ENCODE data around the gene ADGRL2.

ADGRL2 gene

DNA sequence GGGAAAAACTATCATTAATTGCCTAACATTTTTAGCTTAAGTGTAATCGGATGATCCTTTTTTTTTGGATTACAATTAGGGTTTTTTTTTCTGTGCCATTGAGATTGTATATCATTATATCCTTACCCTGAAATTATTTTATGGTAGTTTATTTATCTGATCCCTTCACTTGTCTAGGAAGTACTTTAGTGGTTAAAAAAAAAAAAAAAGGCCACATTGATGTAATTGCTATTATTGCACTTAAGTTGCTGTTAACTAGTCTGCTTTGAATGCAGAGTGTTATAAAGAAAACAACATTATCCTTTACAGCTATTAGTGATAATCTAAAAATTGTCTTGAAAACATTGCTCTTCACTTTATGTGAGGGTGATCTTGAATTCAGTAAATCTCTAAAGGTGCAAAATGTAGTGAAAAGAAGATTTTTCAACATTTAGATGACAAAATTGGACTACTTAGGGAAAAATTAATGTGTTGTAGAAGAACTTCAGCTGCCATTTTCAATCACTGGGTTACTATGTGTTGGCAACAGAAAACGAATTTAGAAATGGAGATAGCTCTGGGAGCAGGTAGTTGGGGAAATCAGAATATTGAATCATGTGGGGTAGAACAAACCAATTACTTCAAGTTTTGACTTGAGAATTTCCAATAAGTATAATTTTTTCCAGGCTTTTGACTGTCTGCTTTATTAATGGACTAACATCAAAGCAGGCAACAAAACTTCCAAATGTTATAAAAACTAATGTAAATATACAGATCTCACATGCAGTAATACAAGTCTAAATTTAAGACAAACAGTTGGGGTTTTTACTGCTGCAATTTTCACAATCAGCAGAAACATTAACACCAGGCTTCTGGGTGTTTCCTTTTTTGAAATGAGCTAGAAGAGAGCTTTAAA, 5.0 kb downstream of the ADGRL2 start:
- no peak for DNase-seq (ENCODE audit: low spot score)

DNA sequence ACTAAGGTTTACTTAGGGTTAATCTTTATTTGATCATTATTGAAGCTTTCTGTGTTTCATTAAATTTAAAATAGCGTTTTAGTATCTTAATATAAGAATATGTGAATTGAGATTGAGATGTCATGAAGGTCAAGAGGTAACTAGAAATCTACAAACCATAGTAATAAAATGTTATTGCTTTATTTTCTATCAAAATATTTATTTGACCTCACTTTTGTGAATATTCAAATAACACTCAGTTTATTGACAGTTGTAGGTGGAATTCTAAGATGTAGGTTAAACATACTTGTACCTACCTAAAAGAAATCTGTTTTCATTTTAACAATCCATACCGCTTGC, 5.7 kb downstream of the ADGRL2 start:
- no peak for DNase-seq (ENCODE audit: low spot score)

DNA sequence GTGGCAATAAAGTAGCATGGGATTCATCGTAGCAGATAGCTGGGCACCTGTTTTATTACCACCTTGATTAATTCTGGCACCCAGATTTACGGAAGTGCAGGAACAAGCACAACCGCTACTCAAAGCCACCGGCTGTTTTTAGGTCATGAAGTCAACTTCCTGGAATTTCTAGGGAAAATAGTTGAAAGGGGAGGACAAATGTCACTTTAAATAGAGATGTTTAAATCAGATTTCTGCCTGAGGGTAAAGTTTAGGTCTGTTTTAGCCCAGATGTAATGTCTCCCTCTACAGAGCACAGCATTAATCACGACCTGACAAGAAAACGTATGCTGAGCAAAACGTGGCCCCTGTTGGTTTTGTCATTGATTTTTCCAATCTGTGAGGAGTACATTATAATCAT, 8.0 kb downstream of the ADGRL2 start:
- DNase-seq (ENCODE audit: low spot score), result no peak

DNA sequence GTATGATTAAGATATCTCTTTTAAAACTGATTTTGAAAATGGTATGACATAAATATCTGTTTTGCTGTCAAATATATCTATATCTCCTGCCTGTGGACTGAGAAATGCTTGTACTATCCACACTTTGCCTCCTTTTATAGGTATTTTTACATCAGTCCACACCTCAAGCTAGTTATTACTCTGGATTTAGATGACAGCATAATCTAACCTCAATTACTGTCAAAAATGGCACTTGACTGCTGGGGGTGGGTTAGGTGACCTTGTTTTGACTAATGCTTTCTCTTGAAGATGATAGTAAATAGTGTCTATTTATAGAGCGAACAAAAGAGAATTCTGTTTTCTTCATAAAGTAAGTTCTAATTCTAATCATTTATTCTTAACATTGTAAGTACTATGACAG, 9.1 kb downstream of the ADGRL2 start:
- DNase-seq (ENCODE audit: low spot score), result no peak

DNA sequence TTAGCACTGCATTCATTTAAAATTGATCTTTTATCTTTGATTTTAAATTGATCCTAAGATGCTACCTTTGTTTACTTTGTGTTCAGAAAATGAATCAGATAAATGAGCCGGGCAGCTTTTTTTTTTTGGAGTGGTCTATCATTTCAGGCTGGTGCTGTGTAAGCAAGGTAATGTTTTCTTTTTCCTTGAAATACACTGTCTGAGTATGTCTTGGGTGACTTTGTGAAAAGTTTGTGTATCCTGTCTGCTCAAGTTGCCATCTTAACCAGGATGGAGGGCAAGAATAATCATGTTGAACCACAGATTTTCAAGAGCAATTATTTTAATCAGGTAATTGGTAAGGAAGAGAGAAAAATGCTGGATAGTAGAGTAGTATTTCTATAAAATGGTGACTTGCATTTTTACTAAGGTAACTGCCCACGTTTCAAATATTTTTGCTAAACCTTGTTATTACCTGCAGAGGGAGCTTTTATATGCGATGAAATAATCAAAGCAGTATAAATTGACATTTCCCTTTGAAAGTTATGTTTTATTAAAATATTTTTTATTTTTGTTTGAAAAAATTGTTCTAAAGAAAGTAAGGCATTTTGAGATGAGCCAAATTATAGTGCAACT, 11.1 kb downstream of the ADGRL2 start:
- DNase-seq (ENCODE audit: low spot score), result no peak

DNA sequence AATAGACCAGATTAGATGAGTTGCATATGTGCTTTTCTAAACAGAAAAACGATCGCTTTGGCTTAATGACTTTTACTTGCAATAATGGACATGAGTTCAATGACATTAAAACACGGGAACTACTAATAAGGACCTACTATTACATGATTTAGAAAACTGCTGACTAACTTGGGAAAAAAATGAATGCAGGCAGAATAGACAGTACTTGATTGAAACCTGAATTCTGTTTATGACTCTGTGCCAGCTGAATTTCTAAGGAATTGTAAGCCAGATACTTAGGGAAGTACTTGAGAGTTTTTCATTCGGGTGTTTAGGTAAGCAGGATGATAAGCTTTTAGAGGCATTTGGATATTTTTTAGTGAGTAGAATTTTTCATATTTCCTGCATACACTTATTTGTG, 12.0 kb downstream of the ADGRL2 start:
- no peak for DNase-seq (ENCODE audit: low spot score)

DNA sequence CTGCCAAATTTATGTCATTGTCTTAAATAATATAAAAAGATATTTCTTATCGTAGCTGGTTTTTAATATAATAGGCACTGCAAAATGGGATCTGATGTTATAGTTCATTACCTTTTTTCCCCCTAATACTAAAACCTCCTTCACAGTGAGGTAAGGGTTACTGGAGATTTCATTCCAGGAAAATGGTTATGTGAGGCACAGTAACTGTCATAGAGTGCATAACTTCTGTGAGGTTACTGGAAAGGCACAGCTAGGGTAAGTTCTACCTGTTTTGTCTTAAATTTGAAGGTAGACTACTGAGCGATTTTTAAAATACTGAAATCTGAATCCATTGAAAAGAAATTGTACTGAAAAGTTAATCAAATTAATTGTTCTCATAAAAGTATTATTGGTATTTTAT, 13.0 kb downstream of the ADGRL2 start:
- DNase-seq (ENCODE audit: low spot score), result no peak

DNA sequence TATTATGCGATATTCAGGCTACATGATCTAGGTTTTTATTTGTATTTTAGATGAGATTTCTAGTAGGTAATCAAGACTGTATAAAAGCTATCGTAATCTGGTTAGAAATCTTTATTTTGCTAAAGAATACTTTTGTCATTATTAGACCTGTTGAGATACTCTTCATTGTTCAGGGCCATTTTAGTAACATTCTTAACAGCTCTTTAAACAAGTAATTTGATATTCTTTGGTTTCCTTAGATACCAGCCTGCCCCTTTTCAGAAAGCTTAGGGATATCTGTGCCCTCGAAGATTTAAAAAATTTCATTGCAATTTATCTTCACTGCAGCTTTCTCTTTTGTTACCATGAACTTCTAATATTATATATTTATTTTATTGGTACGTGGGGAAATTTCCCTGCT, 18.9 kb downstream of the ADGRL2 start:
- DNase-seq (ENCODE audit: low spot score), result no peak

DNA sequence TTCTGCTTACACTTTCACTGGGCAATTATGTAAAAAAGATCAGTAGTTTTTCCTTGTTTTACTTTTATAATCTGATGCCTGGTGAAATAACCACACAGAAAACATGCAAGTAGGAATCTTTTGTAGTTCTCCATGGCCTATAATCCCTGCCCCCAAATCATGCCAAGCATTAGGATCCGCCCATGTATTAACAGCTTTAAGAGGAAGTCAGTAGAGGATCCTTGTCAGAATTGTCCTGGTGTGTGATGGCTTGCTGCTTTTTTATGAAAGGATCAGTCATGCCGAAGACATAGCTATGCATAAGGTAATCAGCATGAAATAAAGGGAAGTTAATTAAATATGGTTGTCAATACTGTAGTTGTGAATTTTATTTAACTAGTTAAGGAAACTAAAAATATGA, 20.0 kb downstream of the ADGRL2 start:
- DNase-seq (ENCODE audit: low spot score), result no peak

DNA sequence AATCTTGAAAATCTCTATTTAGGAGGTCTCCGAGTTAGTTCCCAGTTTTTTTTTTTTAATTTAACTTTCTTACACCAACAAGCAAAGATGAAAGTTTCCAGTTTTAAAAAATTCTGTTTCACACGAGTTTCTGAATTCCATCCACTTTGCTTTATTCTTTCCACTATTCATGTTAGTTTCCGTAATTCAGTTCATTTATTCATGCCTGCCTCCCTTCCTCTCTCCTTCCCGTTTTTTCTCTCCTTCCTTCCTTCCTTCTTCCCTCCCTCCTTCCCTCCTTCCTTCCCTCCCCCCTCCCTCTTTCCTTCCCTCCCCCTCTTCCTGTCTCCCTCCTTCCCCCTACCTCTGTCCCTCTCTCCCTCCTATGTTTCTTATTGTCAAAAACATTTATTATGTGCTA, 22.3 kb downstream of the ADGRL2 start:
- DNase-seq (ENCODE audit: low spot score), result no peak

DNA sequence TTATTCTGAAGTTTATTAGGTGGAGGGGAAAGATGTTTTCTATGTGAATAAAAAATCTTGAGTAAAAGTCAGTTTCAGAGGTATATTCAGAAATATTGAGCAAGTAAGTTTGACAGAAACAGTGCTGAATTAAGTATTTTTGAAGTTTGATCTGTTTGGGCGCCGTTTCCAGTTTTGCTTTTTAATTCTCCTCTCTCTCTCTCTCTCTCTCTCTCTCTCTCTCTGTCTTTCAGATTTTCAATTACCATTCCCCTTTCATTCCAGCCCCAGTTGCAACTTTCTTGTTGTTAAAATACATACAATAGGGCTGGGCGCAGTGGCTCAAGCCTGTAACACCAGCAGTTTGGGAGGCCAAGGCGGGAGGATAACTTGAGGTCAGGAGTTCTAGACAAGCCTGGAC, 24.0 kb downstream of the ADGRL2 start:
- no peak for DNase-seq (ENCODE audit: low spot score)

DNA sequence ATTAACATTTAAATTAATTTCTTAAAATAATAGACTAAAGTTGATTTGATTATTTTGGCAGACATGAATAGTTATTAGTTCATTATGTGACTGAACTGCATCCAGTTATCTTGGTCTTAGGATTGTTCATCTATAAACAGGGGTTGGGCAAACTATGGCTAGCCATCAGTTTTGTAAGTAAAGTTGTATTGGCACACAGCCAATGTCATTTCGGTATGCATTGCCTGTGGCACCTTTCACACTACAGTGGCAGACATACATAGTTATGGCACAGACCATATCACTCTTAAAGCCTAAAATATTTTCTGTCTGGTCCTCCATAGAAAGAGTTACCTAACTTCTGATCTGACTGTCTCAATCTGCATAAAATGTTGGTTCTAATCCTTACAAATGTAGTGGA, 27.2 kb downstream of the ADGRL2 start:
- DNase-seq (ENCODE audit: low spot score), result no peak

DNA sequence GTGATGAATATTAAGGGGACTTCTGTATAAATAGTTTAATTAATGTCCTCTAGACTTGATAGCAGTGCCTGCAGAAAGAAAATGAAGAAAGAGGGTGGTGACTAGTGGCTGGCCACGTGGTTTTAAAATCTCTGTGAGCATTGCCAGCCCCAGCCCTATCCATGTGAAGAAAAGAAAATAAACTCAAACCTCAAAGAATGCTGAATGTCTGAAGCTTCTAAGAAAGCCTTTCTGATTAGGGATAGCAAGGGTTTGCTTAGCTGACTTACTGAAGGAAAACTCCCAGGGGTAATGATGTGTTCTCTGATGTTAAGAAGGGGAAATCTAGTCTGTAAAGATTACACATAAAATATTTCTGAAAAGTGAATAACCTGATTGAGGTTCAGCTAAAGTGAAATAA, 31.8 kb downstream of the ADGRL2 start:
- no peak for DNase-seq (ENCODE audit: low spot score)

DNA sequence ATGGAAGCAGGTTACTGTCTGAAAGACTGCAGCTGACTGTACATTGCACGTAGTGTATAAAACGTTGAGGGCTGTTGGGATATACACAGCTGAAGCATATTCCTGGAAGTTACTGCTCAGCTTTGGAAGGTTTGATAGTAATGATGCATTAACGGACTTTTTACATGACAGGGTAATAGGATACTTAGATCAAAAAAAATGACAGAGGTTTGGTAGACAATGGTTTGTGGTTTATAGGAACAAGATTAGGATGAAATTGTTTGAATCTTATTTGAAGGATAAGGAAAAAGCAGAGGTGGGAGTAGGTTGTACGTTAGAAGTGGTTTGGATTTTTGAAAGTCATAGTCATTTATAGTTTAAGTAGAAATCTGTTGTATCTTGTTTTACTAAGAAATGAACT, 33.0 kb downstream of the ADGRL2 start:
- no peak for DNase-seq (ENCODE audit: low spot score)

DNA sequence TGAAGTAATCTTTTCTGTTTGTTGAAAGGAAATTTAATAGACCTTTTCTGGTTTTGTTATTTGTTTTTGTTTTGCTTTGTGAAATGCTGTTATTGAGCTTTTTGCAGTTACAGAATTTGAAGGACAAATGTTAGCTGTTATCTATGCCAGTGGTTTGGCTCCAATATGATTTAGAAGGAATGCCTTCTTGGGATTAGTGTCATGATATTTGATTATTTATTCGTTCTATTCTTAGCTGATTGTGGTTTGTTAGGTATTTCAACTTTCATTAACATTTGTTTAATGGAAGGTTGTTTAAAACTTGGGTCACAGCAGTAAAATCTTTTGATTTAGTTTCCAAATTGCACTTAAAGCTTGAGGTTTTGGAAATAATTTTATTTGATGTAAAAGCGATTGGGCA, 33.5 kb downstream of the ADGRL2 start:
- no peak for DNase-seq (ENCODE audit: low spot score)

DNA sequence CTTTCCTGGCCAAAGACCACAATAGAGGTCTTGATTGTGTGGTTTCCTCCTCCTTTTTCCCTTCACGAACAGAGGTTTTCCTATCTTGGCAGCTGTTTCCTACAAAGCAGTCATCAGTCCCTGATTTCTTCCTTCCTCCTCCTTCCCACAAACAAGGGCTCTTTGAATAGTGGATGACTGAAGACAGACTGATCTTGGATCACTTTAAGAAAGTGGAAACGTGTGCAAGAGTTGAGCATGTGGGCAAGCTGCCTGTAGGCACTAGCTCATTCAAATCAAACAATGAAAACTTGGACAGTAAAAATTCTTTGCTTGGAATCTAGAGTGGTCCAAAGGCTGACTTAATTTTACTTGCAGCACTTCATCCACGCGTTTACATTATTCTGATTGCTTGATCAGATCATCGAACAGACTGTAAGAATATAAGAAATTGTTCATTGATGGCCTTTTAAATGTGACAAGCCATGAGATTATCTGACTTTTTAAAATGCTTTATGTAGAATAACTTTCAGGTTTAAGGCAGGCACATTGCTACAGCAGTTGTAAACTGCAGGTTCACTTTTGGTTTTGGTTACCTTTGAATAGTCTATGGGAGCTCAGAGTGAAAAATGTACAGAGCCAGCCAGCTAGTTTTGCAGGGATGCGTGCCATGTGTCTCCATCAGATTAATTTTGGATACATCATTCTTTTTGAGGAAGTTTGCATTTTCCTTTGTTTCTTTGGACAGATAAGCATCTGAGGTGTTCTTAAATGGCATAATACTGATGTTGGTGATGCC, 34.4 kb downstream of the ADGRL2 start:
- DNase-seq (ENCODE audit: low spot score), result no peak

DNA sequence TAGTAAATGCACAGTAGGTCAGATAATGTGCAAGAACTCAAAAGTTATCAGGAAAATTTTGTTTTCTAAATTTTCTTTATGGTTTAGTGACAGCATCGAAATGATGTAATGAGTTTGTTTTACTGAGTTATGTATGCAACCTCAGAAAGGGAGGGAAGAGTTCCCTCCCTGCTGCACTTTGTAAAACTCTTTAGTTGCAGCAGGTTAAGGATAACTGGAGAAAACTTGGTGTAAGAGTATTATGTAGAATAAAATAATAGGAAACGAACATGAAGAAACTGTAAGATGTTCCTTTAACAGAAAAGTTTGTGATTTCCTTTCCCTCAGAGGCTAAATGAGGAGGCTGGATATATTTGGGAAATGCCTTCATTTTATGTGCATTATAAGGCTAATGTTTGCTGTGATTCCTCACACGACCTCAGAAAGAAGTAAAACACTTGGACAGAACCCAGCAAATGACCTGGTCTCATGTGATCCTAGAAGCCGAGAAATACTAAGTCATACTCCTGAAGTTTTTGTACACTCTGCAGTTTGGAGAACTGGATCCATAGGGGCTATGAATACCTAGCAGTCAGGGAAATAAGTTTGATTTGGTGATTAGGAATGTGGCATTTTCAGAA, 35.4 kb downstream of the ADGRL2 start:
- no peak for DNase-seq (ENCODE audit: low spot score)

DNA sequence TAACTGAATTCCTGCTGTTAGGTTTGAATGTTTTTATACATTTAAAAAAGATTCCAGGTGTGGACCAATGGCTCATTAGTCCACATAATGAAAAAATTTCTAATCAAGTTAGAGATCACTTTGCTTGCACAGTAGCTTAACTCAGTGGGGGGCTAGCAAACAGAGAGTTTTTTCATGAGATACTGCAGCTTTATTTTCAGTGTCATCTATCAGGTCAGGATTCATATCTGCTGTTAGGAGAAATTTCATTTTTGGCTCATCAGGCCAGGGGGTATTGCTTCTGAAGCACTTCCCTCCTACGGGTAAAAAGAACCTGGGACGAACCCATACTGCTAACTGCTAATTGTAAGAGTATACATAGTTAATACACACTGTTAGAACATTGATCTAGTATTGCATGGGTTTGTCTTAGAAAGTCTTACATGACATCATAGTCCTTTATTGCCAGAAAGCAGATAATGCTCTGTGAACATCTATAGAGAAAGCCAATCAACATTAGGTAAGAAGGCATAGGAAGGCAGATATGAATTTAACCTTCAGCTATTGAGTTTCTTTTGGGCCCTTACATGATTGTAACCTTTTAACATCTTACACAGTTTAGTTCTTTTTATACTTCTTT, 38.0 kb downstream of the ADGRL2 start:
- no peak for DNase-seq (ENCODE audit: low spot score)

DNA sequence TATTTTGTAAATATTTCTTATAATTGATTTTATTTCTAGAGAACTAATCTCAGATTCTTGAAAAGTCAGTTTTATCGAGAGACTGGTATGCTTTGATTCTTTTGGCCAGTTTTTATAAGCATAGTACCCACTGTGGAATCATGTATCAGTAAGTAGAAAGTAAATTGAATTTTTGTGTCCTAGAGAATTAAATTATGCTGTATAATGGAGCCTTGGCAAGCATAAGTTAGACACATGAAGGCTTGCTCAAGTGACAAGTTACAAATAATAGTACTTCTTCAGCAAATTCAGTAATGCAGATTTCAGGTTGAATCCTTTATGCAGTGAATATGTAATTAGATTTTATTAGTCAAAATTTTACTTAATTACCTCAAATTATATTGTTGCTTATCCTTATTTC, 40.1 kb downstream of the ADGRL2 start:
- no peak for DNase-seq (ENCODE audit: low spot score)

DNA sequence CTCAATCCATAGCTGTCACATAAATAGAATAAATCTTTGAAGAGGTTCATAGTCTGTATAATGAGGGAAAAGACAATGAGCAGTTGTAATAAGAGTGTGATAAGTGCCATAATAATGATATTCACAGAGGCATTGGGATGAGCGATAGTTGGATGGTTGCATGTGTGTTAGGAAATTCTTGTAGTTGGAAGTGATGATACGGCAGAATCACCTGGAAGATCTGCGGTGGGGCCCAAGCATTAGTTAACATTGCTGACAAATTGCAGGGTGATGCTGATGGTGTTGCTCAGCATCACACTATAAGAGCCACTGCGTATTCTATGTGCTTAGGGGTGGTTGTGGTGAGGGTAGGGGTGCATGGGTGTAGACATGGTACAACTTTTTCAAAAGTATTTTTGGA, 41.1 kb downstream of the ADGRL2 start:
- DNase-seq (ENCODE audit: low spot score), result no peak

DNA sequence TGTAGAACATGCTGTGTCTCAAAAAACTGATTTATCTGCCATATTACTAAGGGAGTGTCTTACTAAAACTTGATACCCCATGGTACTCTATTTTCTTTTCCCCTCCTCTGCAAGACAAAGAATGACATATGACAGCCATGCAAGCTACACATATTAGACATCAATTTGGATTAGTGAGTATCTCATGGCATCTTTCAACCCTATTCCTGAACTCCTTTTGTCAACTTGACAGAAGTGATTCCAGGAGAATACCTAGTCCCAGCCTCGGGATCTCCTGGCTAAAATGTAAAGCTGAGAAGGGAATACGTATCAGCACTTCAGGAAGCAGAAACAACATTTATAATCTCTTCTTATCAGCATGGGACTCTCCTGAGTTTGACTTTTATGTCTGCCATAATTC, 43.7 kb downstream of the ADGRL2 start:
- no peak for DNase-seq (ENCODE audit: low spot score)

DNA sequence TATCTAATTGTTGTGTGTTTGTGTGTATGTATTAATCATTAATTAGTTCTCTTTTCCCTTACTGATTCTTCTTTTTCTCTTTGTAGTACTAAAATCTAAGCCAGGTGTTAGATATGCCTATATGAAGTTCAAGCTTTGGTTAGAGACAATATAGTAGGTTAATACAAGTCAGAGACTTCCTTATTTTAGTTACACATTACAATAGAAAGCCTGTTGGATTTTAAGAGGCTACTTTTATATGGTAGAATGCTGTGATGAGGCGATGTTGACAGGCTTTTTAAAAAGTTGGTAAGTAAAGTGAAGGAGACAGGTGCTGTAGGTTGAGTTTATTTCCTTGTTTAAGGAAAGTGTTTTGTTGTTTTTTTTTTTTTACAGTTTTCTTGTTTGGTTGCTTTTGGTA, 45.9 kb downstream of the ADGRL2 start:
- no peak for DNase-seq (ENCODE audit: low spot score)
